Measurements from ENCODE around the gene TMPRSS6.

- TF ChIP-seq, protein P1, sequence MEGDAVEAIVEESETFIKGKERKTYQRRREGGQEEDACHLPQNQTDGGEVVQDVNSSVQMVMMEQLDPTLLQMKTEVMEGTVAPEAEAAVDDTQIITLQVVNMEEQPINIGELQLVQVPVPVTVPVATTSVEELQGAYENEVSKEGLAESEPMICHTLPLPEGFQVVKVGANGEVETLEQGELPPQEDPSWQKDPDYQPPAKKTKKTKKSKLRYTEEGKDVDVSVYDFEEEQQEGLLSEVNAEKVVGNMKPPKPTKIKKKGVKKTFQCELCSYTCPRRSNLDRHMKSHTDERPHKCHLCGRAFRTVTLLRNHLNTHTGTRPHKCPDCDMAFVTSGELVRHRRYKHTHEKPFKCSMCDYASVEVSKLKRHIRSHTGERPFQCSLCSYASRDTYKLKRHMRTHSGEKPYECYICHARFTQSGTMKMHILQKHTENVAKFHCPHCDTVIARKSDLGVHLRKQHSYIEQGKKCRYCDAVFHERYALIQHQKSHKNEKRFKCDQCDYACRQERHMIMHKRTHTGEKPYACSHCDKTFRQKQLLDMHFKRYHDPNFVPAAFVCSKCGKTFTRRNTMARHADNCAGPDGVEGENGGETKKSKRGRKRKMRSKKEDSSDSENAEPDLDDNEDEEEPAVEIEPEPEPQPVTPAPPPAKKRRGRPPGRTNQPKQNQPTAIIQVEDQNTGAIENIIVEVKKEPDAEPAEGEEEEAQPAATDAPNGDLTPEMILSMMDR (IDR thresholded peaks at IDR 0.05): no peak
- TF ChIP-seq POLR2A (IDR thresholded peaks at IDR 0.05): no peak
Measured at GRCh38 chr22:37037669-37038068, 71.8 kb downstream of the TMPRSS6 start.

Data from esophagus squamous epithelium (tissue), 4 donors.